Left renal cortex interstitium (tissue), 4 donors: ENCODE measurements around the gene DCTN3. TPM values are rescaled to one million over a fixed set of nuclear protein-coding genes. Genes with fewer than 3 reads are reported as not detected.
A peak's percentile ranks its signal among the peaks of the same experiment; 100 is the strongest.

ENCODE experiments used
- DNase-seq, 4 donors: peaks; one replicate each; pipeline ENCODE4 v3.0.0-alpha.2; 2013; ENCODE audit warnings: low read depth in 4 of 4, low spot score in 2 of 4, missing footprints in 1 of 4
- polyA plus RNA-seq, 4 donors: library from polyadenylated mRNA; unstranded; fragments of 120-200 nt; gene quantifications; one replicate each; pipeline ENCODE4 v1.2.1, GENCODE V29; 2013; ENCODE audit not compliant: insufficient read length in 4 of 4

The DCTN3 gene
- polyA plus RNA-seq, 4 donors, result 95.2 to 108 (median 103) TPM

DNA sequence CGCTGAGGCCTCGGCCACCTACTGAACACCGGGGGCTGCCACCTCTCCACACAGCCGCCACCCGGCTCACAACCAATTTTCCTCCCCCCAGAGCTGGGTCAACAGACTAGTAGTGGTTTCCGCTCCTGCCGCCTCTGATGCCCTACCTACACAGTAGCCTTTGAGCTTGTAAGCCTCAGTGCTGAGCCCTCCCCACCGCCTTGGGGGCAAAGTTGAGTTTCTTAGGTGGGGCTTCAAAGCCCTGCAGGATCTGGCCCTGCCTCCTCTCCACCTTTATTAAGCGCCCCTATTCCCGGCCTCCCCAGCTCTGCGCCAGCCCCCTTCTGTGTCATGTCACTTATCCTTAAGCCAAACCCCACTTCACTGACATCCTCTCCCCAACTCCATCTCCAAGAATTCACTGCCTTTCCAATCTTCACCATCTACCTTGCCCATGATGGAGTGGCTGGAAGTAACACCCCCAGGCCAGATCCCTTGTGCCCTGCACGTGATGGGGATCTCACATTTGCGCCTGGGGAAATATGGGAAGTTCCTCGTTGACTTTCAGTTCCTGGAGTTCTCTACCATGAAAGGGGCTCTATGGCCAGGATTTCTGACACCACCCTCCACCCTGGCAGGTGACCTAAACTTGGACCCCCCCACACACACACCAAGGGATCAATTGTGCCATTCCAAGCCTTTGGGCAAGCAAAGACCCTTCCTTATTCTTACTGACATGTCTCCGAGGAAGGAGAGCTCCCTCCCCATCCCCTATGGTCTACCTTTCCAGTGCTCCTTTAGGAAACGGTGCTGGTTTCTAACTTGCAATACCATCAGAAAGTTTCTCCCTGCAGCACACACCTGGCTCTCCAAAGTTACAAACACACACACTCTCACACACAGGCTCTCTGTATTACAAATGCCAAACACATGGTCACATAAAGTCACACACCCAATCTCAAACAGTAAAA lies 28.1 kb downstream of the DCTN3 start:
- DNase-seq, result no peak

DNA sequence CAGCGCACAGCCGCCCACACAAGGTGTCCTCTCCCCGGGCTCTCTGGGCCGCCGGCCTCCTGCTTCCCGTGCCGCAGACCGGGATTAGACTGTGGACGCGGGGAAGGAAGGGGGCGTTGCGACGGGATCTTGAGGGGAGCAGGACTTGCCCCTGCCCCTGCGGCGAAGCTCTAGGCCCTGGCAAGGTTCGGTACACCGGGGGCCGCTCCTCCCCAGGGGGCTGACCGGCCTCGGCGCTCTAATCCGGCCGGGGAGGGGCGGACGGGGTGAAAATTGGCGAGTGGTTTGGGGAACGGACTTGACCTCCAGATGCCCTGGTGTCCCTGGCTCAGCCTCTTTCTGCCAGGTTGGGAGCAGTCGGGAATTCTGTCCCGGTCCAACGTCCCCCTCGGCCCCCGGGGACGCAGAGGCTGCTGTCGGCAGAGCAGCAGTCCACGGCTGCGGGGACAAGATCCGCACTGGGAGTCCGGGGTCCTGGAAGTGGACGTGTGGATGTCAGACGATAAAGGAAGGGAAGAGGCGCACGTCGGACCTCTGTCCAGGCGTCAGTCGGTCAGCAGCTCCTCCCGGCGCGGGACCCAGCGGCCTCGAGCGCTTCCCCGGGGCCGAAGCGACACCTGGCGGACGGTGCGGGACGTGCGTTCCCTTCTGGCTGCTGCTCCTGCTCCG lies 28.9 kb downstream of the DCTN3 start:
- DNase-seq, result no peak

DNA sequence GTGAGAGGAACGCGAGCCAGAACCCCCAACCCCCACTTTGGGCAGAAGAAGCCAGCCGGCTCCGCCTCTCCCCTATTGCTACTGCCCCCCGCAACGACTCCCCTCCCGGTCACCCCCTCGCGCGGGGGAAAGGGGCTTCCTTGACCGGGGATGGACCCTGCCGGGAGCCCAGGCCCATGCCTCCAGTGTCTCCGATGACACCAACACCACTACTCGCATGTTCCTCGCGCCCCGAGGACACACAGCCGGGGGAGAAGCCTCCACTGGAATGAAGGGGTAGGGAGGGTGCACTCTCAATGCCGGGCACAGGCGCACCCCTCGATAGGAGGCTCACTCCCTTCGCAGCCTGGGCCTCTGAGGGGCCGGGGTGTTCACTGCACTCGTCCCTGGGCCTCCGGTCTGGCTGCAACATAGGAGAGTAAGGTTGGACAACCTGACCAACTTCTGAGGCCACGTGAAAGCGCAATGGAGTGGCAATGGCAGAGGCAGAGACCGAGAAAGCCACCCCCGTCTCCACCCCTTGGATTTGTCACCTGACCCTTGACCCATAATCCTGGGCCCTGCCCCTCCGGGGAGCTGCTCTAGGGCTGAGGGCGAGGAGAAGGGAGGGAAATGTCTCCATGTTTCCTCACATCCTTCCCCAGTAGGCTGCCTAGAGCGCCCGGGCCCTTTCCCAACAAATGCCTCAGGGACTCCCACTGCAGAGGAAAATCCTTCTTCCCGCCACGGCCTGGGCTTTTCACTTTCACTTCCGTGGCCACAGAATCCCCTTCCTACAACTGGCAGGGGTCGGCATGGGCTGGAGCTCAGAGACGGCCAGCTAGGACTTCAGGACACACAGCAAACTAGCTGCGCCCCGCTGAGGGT lies 29.7 kb downstream of the DCTN3 start:
- DNase-seq, result no peak

- no peak for DNase-seq
Measured at GRCh38 chr9:34589636-34590380, 30.5 kb downstream of the DCTN3 start, which contains the start of gene CNTFR. Gene CNTFR (minus strand): TSS chr9:34589724. CDS start chr9:34568981, 20,743 bp downstream.

GRCh38 chr9:34588671-34589635 lies 31.3 kb downstream of the DCTN3 start:
- no peak for DNase-seq

GRCh38 chr9:34587271-34587670 lies 33.0 kb downstream of the DCTN3 start:
- DNase-seq, result no peak

DNA sequence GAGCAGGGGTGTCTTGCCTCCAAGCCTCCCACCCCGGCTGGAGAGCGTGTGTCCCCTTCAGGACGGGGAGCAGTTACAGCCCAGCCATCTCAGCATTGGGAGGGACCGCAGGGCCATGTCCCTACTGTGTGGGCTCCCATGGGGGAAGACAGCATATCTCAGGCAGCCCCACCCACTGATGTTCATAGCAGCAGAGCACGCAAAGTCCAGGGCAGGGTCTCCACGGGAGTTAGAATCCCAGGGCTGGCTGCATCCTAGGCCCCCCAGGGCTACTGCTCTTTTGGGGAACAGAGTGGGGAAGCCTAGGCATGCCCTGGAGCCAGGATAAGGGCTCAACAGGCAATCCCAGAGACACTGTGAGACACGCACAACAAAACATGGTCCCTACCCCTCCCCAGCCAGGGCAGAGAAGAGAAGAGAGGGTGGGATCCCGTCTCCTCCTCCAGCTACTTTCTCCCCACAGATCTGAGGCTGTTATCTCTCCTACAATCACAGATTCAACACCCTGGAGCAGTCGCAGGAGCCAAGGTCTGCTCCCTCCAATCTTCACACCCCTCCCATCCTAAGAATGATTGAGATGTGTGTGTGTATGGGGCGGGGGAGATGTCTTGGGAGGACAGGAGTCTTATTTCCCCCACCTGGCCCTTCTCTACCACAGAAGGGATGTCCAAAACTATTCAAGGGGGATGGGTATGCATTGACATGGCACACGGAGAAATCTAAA lies 34.2 kb downstream of the DCTN3 start:
- DNase-seq, result no peak

DNA sequence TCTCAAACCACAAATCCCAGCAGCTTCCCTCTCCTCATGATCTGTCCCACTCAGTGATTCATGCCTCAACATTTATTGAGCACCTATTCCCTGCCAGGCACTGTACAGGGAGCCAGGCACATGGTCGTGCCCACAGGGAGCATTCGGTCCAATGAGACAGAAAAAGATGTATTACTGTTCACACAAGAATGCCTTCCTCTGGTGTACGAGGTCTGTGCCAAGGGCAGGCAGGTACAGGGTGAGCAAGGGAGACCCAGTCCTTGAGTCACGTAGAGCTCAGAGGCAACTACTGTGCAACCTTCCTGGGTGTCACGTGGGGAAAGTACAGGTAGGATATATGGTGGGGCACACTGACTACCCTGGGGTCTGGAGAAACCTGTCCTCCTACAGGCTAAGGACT lies 35.3 kb downstream of the DCTN3 start:
- DNase-seq, result no peak

GRCh38 chr9:34582787-34583186 lies 37.5 kb downstream of the DCTN3 start:
- DNase-seq, result no peak

GRCh38 chr9:34581318-34581717 lies 39.0 kb downstream of the DCTN3 start:
- no peak for DNase-seq

GRCh38 chr9:34580358-34580757 lies 39.9 kb downstream of the DCTN3 start:
- no peak for DNase-seq

DNA sequence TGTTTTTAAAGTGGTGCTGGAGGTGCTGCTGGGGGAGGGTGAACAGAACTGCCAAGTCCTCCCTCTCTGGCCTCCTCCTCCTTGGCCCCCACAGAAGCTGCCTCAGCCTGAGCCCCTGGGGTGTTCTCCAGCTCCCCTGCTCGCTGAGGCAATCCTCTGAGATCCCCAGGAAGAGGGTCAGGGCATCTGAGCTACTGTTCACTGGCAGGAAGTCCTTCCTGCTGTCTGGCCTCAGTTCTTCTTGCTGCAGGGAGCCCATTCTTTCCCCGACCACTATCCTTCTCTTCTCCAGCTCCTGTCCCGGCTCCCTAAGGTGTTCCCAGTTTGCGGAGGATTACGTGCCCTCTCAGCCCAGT lies 40.5 kb downstream of the DCTN3 start:
- no peak for DNase-seq

DNA sequence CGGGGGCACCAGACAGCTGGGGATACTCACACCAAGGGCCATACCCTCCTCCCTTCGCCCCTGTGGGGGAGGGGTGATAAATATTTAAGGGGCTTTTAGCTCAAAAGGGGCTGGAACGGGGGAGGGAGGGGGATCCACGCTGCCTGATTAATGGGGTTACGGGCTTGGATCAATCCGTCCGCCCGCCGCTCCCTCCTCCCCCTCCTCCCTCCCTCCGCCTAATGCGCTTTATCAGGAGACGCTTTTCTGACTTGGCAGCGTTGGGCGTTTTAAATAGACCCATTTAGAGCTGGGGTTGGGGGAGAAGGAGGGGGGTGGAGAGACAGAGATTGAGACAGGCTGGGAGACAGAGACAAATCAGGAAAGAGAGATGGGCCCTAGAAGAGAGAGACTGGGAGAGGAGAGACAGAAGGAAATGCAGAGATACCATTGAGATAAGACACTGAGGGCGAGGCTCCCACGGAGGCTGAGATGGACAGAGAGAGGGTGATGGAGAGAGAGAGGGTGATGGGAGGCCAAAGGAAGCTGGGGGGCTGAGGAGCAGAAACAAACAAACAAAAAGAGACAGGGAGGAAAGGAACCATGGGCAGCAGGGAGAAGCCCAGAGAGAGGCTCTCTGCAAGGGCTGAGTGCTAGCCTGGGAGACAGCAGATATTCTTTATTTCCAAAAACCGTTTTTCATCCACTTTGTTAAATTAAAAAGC lies 41.0 kb downstream of the DCTN3 start:
- DNase-seq, result no peak

GRCh38 chr9:34578241-34579103 lies 41.8 kb downstream of the DCTN3 start:
- no peak for DNase-seq

DNA sequence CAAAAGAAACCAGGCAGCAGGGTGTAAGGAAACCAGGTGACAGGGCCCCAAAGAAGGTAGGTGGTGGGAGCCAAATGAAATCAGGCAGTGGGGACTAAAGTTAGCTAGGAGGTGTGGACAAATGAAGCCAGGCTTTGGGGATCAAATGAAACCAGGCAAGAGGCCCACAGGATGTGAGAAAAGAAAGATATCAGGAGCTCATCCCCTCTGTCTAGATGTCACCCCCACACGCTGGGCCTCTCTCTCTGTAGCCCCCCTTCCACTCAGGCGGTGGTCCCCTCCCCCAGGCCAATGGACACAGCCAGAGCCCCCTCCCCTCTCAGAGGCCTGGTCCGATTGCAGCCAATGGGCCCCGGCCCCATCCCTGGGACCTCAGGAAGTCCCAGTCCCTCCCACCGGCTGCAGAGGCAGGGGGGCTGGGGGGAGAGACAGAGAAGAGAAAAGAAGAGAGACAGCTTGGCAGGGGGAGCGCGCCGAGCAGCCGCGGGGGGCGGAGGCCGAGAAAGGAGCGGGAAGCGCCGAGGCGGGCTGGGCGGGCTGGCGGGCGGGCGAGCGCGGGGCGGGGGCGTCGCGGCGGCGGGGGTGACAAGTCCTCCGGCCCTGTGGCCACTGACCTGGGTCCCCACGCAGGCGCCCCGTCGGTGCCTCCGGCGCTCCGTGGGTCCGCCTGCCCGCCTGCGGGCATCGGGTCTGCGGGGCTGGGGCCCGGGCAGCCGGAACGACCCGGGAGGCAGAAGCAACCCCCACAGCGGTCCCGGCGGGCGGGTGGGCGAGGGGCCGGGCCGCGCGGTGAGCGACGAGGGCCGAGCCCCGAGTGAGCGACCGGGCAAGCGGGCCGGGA lies 42.7 kb downstream of the DCTN3 start:
- DNase-seq, result peak in 2 of 4 donors; percentile 80 to 81
